ENCODE data around the gene CYB5R2.
A peak's percentile ranks its signal among the peaks of the same experiment; 100 is the strongest.

Gene CYB5R2

DNA sequence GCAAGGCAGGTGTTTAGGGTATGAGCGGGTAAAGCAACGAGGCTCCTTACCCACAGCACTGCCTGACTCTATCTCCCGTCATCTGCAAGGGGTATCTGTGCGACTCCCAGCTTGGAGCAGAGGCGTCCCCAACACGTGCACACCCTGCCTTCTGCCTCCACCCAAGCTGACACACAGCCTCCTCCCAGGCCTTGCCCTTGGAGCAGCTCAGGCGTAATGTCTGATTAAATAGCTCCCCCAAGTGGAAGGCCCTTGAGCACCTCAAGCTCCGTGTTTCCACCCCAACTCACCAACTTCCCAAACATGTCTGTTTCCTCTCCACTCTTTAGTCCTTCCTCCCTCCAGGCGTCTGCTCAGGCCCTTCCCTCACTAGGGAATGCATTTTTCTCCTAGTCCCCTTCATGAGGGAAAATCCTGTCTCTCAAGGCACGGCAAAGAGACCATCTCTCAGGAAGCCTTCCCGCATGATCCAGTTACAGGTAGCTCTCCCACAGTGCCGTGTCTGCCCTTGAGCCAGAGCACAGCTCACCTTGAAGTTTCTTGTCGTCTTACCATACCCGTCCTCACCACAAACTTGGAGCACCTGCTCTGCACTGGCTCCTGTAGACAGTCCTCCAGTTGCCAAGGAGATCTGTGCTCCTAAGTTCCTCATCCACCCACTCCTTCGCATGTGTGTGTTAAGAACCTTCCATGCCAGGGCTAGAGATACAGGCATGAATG lies 15.8 kb downstream of the CYB5R2 start:
- Histone ChIP-seq H2AFZ (ENCODE audit: low read length) (no peak overlapping the region), H3K79me2 (ENCODE audit: insufficient read depth, low read length) (no peaks in the 10 kb centered on the region), H3K4me1 (ENCODE audit: insufficient read depth, low read length, poor library complexity, severe bottlenecking) (no peaks in the 10 kb centered on the region), H3F3A (ENCODE audit: low read depth) (no peaks in the 10 kb centered on the region), H3K9me3 (ENCODE audit: insufficient read depth, low read depth, low read length) (no peaks in the 10 kb centered on the region), H3K9me2 (replicated peaks; ENCODE audit: low read depth, low read length) (no peaks in the 10 kb centered on the region), H3K4me2 (ENCODE audit: low read depth, low read length, poor library complexity, severe bottlenecking) (no peak overlapping the region), H3K36me3 (ENCODE audit: insufficient read depth, low read length) (no peaks in the 10 kb centered on the region), H3K27me3 (ENCODE audit: insufficient read depth, low read length, poor library complexity, severe bottlenecking) (no peaks in the 10 kb centered on the region), H3K4me3 (ENCODE audit: low read length, poor library complexity, severe bottlenecking) (no peak overlapping the region), H3K9ac (ENCODE audit: low read depth, low read length, poor library complexity, severe bottlenecking) (no peak overlapping the region), H4K20me1 (ENCODE audit: insufficient read depth, low read length, poor library complexity, severe bottlenecking) (no peaks in the 10 kb centered on the region)
- TF ChIP-seq, protein P1, sequence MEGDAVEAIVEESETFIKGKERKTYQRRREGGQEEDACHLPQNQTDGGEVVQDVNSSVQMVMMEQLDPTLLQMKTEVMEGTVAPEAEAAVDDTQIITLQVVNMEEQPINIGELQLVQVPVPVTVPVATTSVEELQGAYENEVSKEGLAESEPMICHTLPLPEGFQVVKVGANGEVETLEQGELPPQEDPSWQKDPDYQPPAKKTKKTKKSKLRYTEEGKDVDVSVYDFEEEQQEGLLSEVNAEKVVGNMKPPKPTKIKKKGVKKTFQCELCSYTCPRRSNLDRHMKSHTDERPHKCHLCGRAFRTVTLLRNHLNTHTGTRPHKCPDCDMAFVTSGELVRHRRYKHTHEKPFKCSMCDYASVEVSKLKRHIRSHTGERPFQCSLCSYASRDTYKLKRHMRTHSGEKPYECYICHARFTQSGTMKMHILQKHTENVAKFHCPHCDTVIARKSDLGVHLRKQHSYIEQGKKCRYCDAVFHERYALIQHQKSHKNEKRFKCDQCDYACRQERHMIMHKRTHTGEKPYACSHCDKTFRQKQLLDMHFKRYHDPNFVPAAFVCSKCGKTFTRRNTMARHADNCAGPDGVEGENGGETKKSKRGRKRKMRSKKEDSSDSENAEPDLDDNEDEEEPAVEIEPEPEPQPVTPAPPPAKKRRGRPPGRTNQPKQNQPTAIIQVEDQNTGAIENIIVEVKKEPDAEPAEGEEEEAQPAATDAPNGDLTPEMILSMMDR (conservative IDR thresholded peaks at IDR 0.05; ENCODE audit: low read length) = peak; percentile 71
- no peak for TF ChIP-seq EZH2phosphoT487 (IDR thresholded peaks at IDR 0.05; ENCODE audit: borderline replicate concordance)

DNA sequence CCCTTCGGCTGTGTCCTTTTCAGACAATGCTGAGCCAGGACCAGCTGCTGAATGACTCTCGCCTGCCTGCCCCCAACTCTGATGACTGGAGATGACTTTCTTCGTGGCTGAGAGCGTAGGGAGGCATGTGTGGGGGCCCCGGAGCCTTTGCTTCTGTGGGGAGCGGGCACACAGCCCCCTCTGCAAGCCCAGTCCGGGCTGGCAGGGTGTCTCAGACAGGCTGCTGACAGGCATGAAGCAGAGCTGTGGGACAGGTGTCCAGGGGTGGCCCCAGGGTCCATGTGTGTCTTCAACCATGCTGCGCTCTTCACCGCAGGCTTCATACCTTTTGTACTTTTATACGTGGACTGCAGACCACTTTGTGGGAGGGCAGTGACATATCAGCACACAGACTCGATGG lies 16.6 kb downstream of the CYB5R2 start:
- Histone ChIP-seq H3K9ac (ENCODE audit: low read depth, low read length, poor library complexity, severe bottlenecking) (no peak overlapping the region), H3K27me3 (ENCODE audit: insufficient read depth, low read length, poor library complexity, severe bottlenecking) (no peaks in the 10 kb centered on the region), H3K9me2 (replicated peaks; ENCODE audit: low read depth, low read length) (no peaks in the 10 kb centered on the region), H3K36me3 (ENCODE audit: insufficient read depth, low read length) (no peaks in the 10 kb centered on the region), H4K20me1 (ENCODE audit: insufficient read depth, low read length, poor library complexity, severe bottlenecking) (no peaks in the 10 kb centered on the region), H3K4me2 (ENCODE audit: low read depth, low read length, poor library complexity, severe bottlenecking) (no peak overlapping the region), H3F3A (ENCODE audit: low read depth) (no peaks in the 10 kb centered on the region), H3K79me2 (ENCODE audit: insufficient read depth, low read length) (no peaks in the 10 kb centered on the region), H2AFZ (ENCODE audit: low read length) (no peak overlapping the region), H3K9me3 (ENCODE audit: insufficient read depth, low read depth, low read length) (no peaks in the 10 kb centered on the region), H3K4me3 (ENCODE audit: low read length, poor library complexity, severe bottlenecking) (no peak overlapping the region), H3K4me1 (ENCODE audit: insufficient read depth, low read length, poor library complexity, severe bottlenecking) (no peaks in the 10 kb centered on the region)
- no peak for TF ChIP-seq EZH2phosphoT487 (IDR thresholded peaks at IDR 0.05; ENCODE audit: borderline replicate concordance)
- TF ChIP-seq, protein P1 (conservative IDR thresholded peaks at IDR 0.05; ENCODE audit: low read length) = no peak

DNA sequence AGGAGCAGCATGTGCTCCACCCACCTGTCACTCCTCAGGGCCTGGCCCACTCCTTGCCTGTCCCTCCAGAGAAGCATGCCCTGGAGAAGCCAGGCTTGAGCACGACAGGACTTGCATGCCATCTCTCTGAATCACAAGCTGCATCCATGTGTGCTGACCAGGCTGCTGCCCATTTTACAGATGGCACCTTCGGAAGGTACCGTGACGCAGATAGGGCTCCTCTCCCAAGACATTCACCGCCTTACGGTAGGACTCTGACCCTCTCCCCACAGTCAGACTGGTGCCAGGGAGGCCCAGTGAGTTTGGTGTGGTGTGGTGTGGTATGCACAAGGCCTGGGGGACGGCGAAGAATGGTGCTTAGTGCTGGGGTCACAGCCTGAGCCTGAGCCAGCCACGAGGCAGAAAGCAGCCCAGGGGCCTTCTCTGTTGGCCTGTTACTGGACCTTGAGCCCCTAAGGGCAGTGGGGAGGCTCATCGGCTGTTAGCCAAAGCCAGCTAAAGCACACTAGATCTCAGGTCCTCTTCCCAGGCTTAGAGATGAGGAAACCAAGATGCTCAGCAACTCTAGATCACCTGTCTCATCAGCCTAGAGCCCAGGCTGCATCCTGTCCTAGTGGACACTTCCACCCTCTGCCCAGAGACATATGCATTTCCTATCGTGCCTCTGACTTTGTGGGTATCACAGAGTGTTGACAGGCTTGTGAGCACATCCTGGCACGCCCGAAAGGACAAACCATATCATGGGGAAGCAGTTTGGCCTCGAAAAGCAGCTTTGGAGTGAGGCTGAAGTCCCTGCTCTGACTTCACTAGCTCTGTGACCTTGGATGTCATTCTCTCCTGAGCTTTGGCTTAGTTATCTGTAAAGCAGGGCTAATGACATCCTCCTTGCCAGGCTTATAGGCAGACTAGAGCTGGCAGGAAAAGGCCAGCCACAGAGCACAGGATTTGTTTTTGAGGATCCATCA lies 17.8 kb downstream of the CYB5R2 start:
- H4K20me1 ChIP-seq (ENCODE audit: insufficient read depth, low read length, poor library complexity, severe bottlenecking) = no peaks in the 10 kb centered on the region
- H3K4me3 ChIP-seq (ENCODE audit: low read length, poor library complexity, severe bottlenecking) = no peak overlapping the region
- no peaks in the 10 kb centered on the region for H3F3A ChIP-seq (ENCODE audit: low read depth)
- H3K9ac ChIP-seq (ENCODE audit: low read depth, low read length, poor library complexity, severe bottlenecking) = no peak overlapping the region
- no peaks in the 10 kb centered on the region for H3K79me2 ChIP-seq (ENCODE audit: insufficient read depth, low read length)
- no peaks in the 10 kb centered on the region for H3K27me3 ChIP-seq (ENCODE audit: insufficient read depth, low read length, poor library complexity, severe bottlenecking)
- H3K9me2 ChIP-seq (replicated peaks; ENCODE audit: low read depth, low read length) = no peaks in the 10 kb centered on the region
- no peak overlapping the region for H3K4me2 ChIP-seq (ENCODE audit: low read depth, low read length, poor library complexity, severe bottlenecking)
- no peaks in the 10 kb centered on the region for H3K4me1 ChIP-seq (ENCODE audit: insufficient read depth, low read length, poor library complexity, severe bottlenecking)
- no peak for TF ChIP-seq EZH2phosphoT487 (IDR thresholded peaks at IDR 0.05; ENCODE audit: borderline replicate concordance)
- TF ChIP-seq, protein P1 (conservative IDR thresholded peaks at IDR 0.05; ENCODE audit: low read length) = no peak
- no peak overlapping the region for H2AFZ ChIP-seq (ENCODE audit: low read length)
- H3K36me3 ChIP-seq (ENCODE audit: insufficient read depth, low read length) = no peaks in the 10 kb centered on the region
- no peaks in the 10 kb centered on the region for H3K9me3 ChIP-seq (ENCODE audit: insufficient read depth, low read depth, low read length)

Data from Loucy (cell line).